DMS53 treated with DMSO at 0.1 percent for 48 hours (cell line): ENCODE results near the gene UBAC2.
"Not testable (repeated sequence)": the region's sequence is repeated elsewhere in the genome, so short reads cannot be mapped to it uniquely, and the experiment has no call there.

Experiments used
- DNase-seq: peaks from one replicate; lab custom pipeline; 2025; ENCODE audit not compliant: unreplicated experiment; lab: John Stamatoyannopoulos, UW

The UBAC2 gene

GRCh38 chr13:99408703-99409000 is 208.0 kb downstream of the UBAC2 start:
- no peak for DNase-seq

GRCh38 chr13:99409461-99410083 is 208.9 kb downstream of the UBAC2 start:
- DNase-seq, result not testable (repeated sequence)

- not testable (repeated sequence) for DNase-seq
These were observed 210.2 kb downstream of the UBAC2 start for GRCh38 chr13:99410646-99411475.

GRCh38 chr13:99412856-99413255 is 212.2 kb downstream of the UBAC2 start:
- DNase-seq, result no peak

GRCh38 chr13:99414048-99414995 is 213.7 kb downstream of the UBAC2 start:
- DNase-seq, result no peak

- no peak for DNase-seq
These were observed 214.5 kb downstream of the UBAC2 start for GRCh38 chr13:99415014-99415650.

GRCh38 chr13:99415851-99416331 is 215.2 kb downstream of the UBAC2 start:
- DNase-seq, result no peak

- DNase-seq, result no peak
These were observed 215.9 kb downstream of the UBAC2 start for GRCh38 chr13:99416411-99417121.

GRCh38 chr13:99417201-99418102 is 216.8 kb downstream of the UBAC2 start:
- no peak for DNase-seq

- DNase-seq, result no peak
These were observed 217.6 kb downstream of the UBAC2 start for GRCh38 chr13:99418103-99418842.

GRCh38 chr13:99418843-99419140 is 218.1 kb downstream of the UBAC2 start:
- no peak for DNase-seq

GRCh38 chr13:99419591-99420243 is 219.1 kb downstream of the UBAC2 start:
- no peak for DNase-seq

GRCh38 chr13:99421271-99421670 is 220.6 kb downstream of the UBAC2 start:
- no peak for DNase-seq

GRCh38 chr13:99421758-99422585 is 221.3 kb downstream of the UBAC2 start:
- no peak for DNase-seq

- no peak for DNase-seq
These were observed 222.0 kb downstream of the UBAC2 start for GRCh38 chr13:99422586-99423220.

GRCh38 chr13:99425485-99426341 is 225.1 kb downstream of the UBAC2 start:
- no peak for DNase-seq
